ENCODE data around the gene ARSG. TPM values are rescaled to one million over a fixed set of nuclear protein-coding genes. Genes with fewer than 3 reads are reported as not detected.

The ARSG gene
- total RNA-seq, 4 donors from 2014 or later = 4.3 to 16.8 (median 7.8) TPM

- TF ChIP-seq POLR2A (IDR thresholded peaks at IDR 0.05) = no peak
- TF ChIP-seq, protein P1, sequence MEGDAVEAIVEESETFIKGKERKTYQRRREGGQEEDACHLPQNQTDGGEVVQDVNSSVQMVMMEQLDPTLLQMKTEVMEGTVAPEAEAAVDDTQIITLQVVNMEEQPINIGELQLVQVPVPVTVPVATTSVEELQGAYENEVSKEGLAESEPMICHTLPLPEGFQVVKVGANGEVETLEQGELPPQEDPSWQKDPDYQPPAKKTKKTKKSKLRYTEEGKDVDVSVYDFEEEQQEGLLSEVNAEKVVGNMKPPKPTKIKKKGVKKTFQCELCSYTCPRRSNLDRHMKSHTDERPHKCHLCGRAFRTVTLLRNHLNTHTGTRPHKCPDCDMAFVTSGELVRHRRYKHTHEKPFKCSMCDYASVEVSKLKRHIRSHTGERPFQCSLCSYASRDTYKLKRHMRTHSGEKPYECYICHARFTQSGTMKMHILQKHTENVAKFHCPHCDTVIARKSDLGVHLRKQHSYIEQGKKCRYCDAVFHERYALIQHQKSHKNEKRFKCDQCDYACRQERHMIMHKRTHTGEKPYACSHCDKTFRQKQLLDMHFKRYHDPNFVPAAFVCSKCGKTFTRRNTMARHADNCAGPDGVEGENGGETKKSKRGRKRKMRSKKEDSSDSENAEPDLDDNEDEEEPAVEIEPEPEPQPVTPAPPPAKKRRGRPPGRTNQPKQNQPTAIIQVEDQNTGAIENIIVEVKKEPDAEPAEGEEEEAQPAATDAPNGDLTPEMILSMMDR (IDR thresholded peaks at IDR 0.05) = no peak
- no peak overlapping the region for H3K4me3 ChIP-seq (ENCODE audit: low read depth, poor library complexity, severe bottlenecking)
- DNase-seq (ENCODE audit: low spot score in 2 of 2) = no peak
- intact Hi-C loops (cut with DNase I; ENCODE audit: low total_unique reads) = no loop called here
- 59 to 75% methylated on average over 3 of the region's 3 CpGs for WGBS, 2 donors
These were observed 31.3 kb downstream of the ARSG start for GRCh38 chr17:68322630-68323029.

DNA sequence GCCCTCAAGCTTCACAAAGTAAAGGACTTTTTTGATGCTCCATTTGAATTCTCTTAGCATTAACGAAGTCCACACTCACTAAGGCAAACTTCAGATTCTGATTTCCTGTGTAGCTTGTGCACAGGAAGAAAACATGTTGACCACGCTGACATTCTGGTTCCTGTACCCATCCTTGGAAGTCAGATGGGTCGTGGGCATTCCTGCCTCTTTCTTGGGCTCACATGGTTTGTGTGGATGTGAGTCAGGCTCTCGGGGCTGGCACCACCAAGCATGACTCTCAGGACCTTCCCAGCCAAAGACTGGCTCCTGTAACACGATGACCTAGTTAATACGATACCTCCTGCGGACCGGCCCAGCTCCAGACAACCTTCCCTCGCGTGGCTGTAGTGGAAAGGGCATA, 32.8 kb downstream of the ARSG start:
- intact Hi-C loops (cut with DNase I; ENCODE audit: low total_unique reads) = no loop called here
- H3K4me3 ChIP-seq (ENCODE audit: low read depth, poor library complexity, severe bottlenecking) = no peak overlapping the region
- DNase-seq (ENCODE audit: low spot score in 2 of 2) = no peak
- TF ChIP-seq, protein P1 (IDR thresholded peaks at IDR 0.05) = no peak
- no peak for TF ChIP-seq POLR2A (IDR thresholded peaks at IDR 0.05)
- 88 to 89% methylated on average over 10 of the region's 10 CpGs for WGBS, 2 donors

DNA sequence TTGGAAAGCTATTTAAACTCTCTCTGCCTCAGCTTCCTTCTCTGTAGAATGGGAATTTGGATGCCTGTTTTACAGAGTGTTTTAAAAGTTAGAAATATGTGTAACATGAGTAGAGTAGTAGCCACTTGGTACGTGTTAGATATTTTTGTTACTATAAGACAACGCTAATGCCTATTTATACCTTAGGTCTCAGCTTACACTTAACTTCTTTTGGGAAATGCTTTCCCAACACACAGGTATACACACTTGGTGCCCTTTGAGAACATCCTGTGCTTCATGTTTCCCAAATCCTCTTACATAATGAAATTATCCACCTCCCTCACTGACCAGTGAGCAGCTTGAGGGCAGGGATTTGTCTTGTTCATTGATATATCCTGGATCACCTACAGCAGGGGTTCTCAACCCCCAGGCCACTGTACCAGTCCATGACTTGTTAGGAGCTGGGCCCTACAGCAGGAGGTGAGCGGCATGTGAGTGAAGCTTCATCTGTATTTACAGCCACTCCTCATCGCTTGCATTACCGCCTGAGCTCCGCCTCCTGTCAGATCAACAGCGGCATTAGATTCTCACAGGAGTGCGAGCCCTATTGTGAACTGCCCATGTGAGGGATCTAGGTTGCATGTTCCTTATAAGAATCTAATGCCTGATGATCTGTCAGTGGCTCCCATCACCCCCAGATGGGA, 33.5 kb downstream of the ARSG start:
- WGBS, 2 donors = 91 to 92% methylated on average over 8 of the region's 8 CpGs
- H3K4me3 ChIP-seq (ENCODE audit: low read depth, poor library complexity, severe bottlenecking) = no peak overlapping the region
- DNase-seq (ENCODE audit: low spot score in 2 of 2) = no peak
- TF ChIP-seq POLR2A (IDR thresholded peaks at IDR 0.05) = no peak
- TF ChIP-seq, protein P1 (IDR thresholded peaks at IDR 0.05) = no peak
- intact Hi-C loops (cut with DNase I; ENCODE audit: low total_unique reads) = no loop called here

GRCh38 chr17:68325961-68326360, 34.7 kb downstream of the ARSG start:
- intact Hi-C loops (cut with DNase I; ENCODE audit: low total_unique reads) = no loop called here
- no peak for DNase-seq (ENCODE audit: low spot score in 2 of 2)
- TF ChIP-seq, protein P1 (IDR thresholded peaks at IDR 0.05) = no peak
- TF ChIP-seq POLR2A (IDR thresholded peaks at IDR 0.05) = no peak
- WGBS, 2 donors = 44 to 53% methylated on average over 5 of the region's 5 CpGs
- H3K4me3 ChIP-seq (ENCODE audit: low read depth, poor library complexity, severe bottlenecking) = no peak overlapping the region

GRCh38 chr17:68326681-68327080, 35.4 kb downstream of the ARSG start:
- TF ChIP-seq, protein P1 (IDR thresholded peaks at IDR 0.05) = no peak
- no peak for TF ChIP-seq POLR2A (IDR thresholded peaks at IDR 0.05)
- intact Hi-C loops (cut with DNase I; ENCODE audit: low total_unique reads) = no loop called here
- 77 to 79% methylated on average over 5 of the region's 5 CpGs for WGBS, 2 donors

More at GRCh38 chr17:68326681-68327080, 35.4 kb downstream of the ARSG start:
- DNase-seq (ENCODE audit: low spot score in 2 of 2) = no peak
- H3K4me3 ChIP-seq (ENCODE audit: low read depth, poor library complexity, severe bottlenecking) = no peak overlapping the region
